ENCODE measurements around the gene TXLNG.
A peak's percentile ranks its signal among the peaks of the same experiment; 100 is the strongest.
"Not testable (repeated sequence)": the region's sequence is repeated elsewhere in the genome, so short reads cannot be mapped to it uniquely, and the experiment has no call there.

The TXLNG gene

GRCh38 chrX:16839219-16839851, 53.1 kb downstream of the TXLNG start:
- DNase-seq = no peak

GRCh38 chrX:16839852-16840460, 53.7 kb downstream of the TXLNG start:
- DNase-seq = no peak

GRCh38 chrX:16842684-16843083, 56.4 kb downstream of the TXLNG start:
- no peak for DNase-seq

- no peak for DNase-seq
Measured at GRCh38 chrX:16843208-16843909, 57.1 kb downstream of the TXLNG start.

GRCh38 chrX:16845686-16846085, 59.4 kb downstream of the TXLNG start:
- DNase-seq = no peak

- no peak for DNase-seq
Measured at GRCh38 chrX:16848541-16848940, 62.3 kb downstream of the TXLNG start.

GRCh38 chrX:16851421-16851820, 65.2 kb downstream of the TXLNG start:
- no peak for DNase-seq

- DNase-seq = no peak
Measured at GRCh38 chrX:16851827-16852226, 65.6 kb downstream of the TXLNG start.

- no peak for DNase-seq
Measured at GRCh38 chrX:16852617-16853179, 66.4 kb downstream of the TXLNG start.

GRCh38 chrX:16853537-16853936, 67.3 kb downstream of the TXLNG start:
- DNase-seq = no peak

GRCh38 chrX:16855363-16856075, 69.3 kb downstream of the TXLNG start:
- no peak for DNase-seq

GRCh38 chrX:16856076-16856404, 69.8 kb downstream of the TXLNG start:
- DNase-seq = not testable (repeated sequence)

- no peak for DNase-seq
Measured at GRCh38 chrX:16856744-16857143, 70.5 kb downstream of the TXLNG start.

GRCh38 chrX:16862829-16863228, 76.6 kb downstream of the TXLNG start:
- DNase-seq = no peak

- no peak for DNase-seq
Measured at GRCh38 chrX:16867947-16868346, 81.7 kb downstream of the TXLNG start.

- DNase-seq = no peak
Measured at GRCh38 chrX:16868920-16869319, 82.7 kb downstream of the TXLNG start.

GRCh38 chrX:16869393-16870094, 83.3 kb downstream of the TXLNG start:
- DNase-seq = no peak

GRCh38 chrX:16870095-16870861, 84.0 kb downstream of the TXLNG start, which contains the start of gene RBBP7:
Gene RBBP7, minus strand, starts transcription at chrX:16870362. Its CDS starts 309 bp downstream, at chrX:16870053.
- peak; percentile 21 for DNase-seq

- DNase-seq = no peak
Measured at GRCh38 chrX:16870862-16871815, 84.9 kb downstream of the TXLNG start.

GRCh38 chrX:16873106-16873505, 86.8 kb downstream of the TXLNG start:
- no peak for DNase-seq

All from NCI-H1436 treated with DMSO at 0.1 percent for 48 hours (cell line).